ENCODE data around the gene SNX21.
A peak's percentile ranks its signal among the peaks of the same experiment; 100 is the strongest.

DNA sequence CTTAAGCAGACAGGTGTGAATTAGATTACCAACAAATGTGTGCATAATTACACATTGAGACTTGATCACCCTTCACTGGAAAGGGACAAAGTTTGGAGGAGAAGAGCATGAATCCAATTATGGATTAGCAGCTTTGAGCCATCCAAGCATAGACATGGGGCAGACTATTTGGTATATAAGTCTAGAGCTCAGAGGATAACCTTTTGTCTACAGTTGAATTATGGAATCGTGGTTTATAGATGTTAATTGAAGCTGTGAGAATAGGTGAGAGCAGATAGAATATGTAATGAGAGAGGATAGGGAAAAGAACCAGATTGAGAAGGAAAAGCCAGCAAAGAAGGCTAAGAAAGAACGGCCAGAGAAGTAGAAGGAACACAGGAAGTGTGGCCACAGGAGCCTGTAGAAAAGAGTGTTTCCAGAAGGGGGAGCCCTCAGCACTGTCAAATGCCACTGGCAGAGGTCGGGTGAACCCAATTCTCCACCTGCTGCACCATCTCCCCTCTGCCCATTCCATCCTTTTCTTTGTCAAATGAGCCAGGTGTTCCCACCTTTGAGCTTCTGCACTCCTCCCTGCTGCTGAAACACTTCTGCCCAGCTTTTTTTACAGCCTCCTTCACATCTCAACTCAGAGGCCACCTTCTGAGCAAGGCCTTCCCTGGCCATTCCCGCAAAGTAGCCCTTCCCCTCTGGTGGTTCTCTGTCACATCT, 34.5 kb upstream of the SNX21 start:
- TF ChIP-seq, protein P1, sequence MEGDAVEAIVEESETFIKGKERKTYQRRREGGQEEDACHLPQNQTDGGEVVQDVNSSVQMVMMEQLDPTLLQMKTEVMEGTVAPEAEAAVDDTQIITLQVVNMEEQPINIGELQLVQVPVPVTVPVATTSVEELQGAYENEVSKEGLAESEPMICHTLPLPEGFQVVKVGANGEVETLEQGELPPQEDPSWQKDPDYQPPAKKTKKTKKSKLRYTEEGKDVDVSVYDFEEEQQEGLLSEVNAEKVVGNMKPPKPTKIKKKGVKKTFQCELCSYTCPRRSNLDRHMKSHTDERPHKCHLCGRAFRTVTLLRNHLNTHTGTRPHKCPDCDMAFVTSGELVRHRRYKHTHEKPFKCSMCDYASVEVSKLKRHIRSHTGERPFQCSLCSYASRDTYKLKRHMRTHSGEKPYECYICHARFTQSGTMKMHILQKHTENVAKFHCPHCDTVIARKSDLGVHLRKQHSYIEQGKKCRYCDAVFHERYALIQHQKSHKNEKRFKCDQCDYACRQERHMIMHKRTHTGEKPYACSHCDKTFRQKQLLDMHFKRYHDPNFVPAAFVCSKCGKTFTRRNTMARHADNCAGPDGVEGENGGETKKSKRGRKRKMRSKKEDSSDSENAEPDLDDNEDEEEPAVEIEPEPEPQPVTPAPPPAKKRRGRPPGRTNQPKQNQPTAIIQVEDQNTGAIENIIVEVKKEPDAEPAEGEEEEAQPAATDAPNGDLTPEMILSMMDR (IDR thresholded peaks at IDR 0.05; ENCODE audit: low read depth, low read length), result peak; percentile 83
- TF ChIP-seq MAX (IDR thresholded peaks at IDR 0.05; ENCODE audit: low read depth, low read length), result no peak
- TF ChIP-seq POLR2A (IDR thresholded peaks at IDR 0.05; ENCODE audit: extremely low read depth, insufficient read length), result no peak

Data from NB4 (cell line).